Caco-2 (cell line): ENCODE measurements around the gene CFAP58. TPM values are rescaled to one million over a fixed set of nuclear protein-coding genes. Genes with fewer than 3 reads are reported as not detected.

Experiments
- BruUV-seq: library from RNA; stranded (reverse); fragments of 400-500 nt; replicated peaks from 2 replicates; lab custom pipeline; 2021; lab: Mats Ljungman, UMichigan
- CTCF ChIA-PET: fragments of 300-600 bp; sonication (Branson Sonifier 250); formaldehyde crosslinking; loops from one replicate; lab custom pipeline; 2022; ENCODE audit warnings: antibody characterized with exemption; lab: Charles Lee
- POLR2A ChIA-PET: fragments of 300-600 bp; sonication (Branson Sonifier 250); formaldehyde crosslinking; loops from one replicate; lab custom pipeline; 2022; ENCODE audit warnings: antibody characterized with exemption; lab: Charles Lee
- DNase-seq, 2 experiments: peaks; one replicate each; pipeline versions ENCODE4 v3.0.0 to v3.0.0-alpha.2; 2020 to 2022
- H3K27me3 ChIP-seq: replicated peaks from 2 replicates; pipeline ENCODE4 v1.6.0; 2011; ENCODE audit warnings: low read length; ENCODE audit not compliant: control insufficient read depth, insufficient read depth
- H3K36me3 ChIP-seq: 2 replicates; pipeline ENCODE4 v1.5.1; 2011; ENCODE audit warnings: low read length; ENCODE audit not compliant: control insufficient read depth, insufficient read depth
- H3K4me1 ChIP-seq: fragments of 250-450 bp; sonication (Bioruptor Pico); 2 replicates; pipeline ENCODE4 v1.5.1; 2020; ENCODE audit warnings: mild to moderate bottlenecking
- H3K4me3 ChIP-seq: 2 replicates; pipeline ENCODE4 v1.5.1; 2011; ENCODE audit warnings: low read depth, mild to moderate bottlenecking, control low read depth, low read length
- H3K9me3 ChIP-seq: fragments of 250-450 bp; sonication (Bioruptor Pico); 2 replicates; pipeline ENCODE4 v1.5.1; 2020; ENCODE audit warnings: mild to moderate bottlenecking, moderate library complexity
- H3K27ac Mint-ChIP-seq: one replicate; pipeline ENCODE4 v1.8.0; 2022; ENCODE audit warnings: mixed read lengths; ENCODE audit not compliant: unreplicated experiment
- H3K27me3 Mint-ChIP-seq: one replicate; pipeline ENCODE4 v1.8.0; 2022; ENCODE audit warnings: mixed read lengths; ENCODE audit not compliant: insufficient read depth, unreplicated experiment
- H3K36me3 Mint-ChIP-seq: one replicate; pipeline ENCODE4 v1.8.0; 2022; ENCODE audit warnings: mild to moderate bottlenecking, mixed read lengths; ENCODE audit not compliant: insufficient read depth, unreplicated experiment
- H3K4me1 Mint-ChIP-seq: one replicate; pipeline ENCODE4 v1.8.0; 2022; ENCODE audit warnings: low read depth, mixed read lengths; ENCODE audit not compliant: unreplicated experiment
- H3K4me3 Mint-ChIP-seq: one replicate; pipeline ENCODE4 v1.8.0; 2022; ENCODE audit warnings: mild to moderate bottlenecking, moderate library complexity, mixed read lengths; ENCODE audit not compliant: unreplicated experiment
- H3K9me3 Mint-ChIP-seq: one replicate; pipeline ENCODE4 v1.8.0; 2022; ENCODE audit warnings: mixed read lengths; ENCODE audit not compliant: unreplicated experiment
- CTCF ChIP-seq, 2 experiments: fragments of 200-600 bp in 1 of 2; IDR thresholded peaks; 1 replicate in 1 of 2; 2 replicates in 1 of 2; pipeline versions ENCODE4 v1.5.1 to v1.8.0; 2011 to 2022; ENCODE audit warnings: antibody characterized with exemption in 1 of 2, control low read depth in 1 of 2, inconsistent platforms in 1 of 2, low read depth in 1 of 2, low read length in 1 of 2, mild to moderate bottlenecking in 1 of 2, moderate library complexity in 1 of 2; ENCODE audit not compliant: insufficient read depth in 1 of 2, severe bottlenecking in 1 of 2, unreplicated experiment in 1 of 2
- intact Hi-C: fragments of 100-400 bp; cut with micrococcal nuclease; formaldehyde crosslinking; loops from one replicate; pipeline ENCODE4 v1.10.0; 2022; ENCODE audit not compliant: unreplicated experiment
- total RNA-seq: library from RNA; stranded (reverse); gene quantifications from 2 replicates; pipeline ENCODE4 v1.2.3, GENCODE V29; 2022

CFAP58 gene
- total RNA-seq, 1 experiment from 2014 or later, result not detected

- Mint-ChIP-seq H3K4me1 (no peaks in the 10 kb centered on the region), H3K36me3 (no peaks in the 10 kb centered on the region), H3K27ac (no peak overlapping the region), H3K4me3 (no peak overlapping the region), H3K9me3 (no peaks in the 10 kb centered on the region), H3K27me3 (peaks cover 24% of the 10 kb centered on the region)
- intact Hi-C loops, result no loop called here
- BruUV-seq, result no TSS peak
- CTCF ChIA-PET, result no interaction called here
- no peaks in the 10 kb centered on the region for H3K36me3 ChIP-seq
- H3K4me3 ChIP-seq, result no peak overlapping the region
- POLR2A ChIA-PET, result no interaction called here
- no peak for DNase-seq
- H3K27me3 ChIP-seq, result no peaks in the 10 kb centered on the region
- TF ChIP-seq CTCF (IDR thresholded peaks at IDR 0.05; ENCODE audit: insufficient read depth in 1 of 2, low read depth in 1 of 2, low read length in 1 of 2, severe bottlenecking in 1 of 2, unreplicated experiment in 1 of 2), result peak; percentile 9 to 33
- H3K9me3 ChIP-seq, result no peaks in the 10 kb centered on the region; the same call in 1 of the 2 replicates
- no peaks in the 10 kb centered on the region for H3K4me1 ChIP-seq
Observed at GRCh38 chr10:104485632-104486031, 132.0 kb downstream of the CFAP58 start.

GRCh38 chr10:104486803-104487202 is 133.2 kb downstream of the CFAP58 start:
- Histone ChIP-seq H3K36me3 (no peaks in the 10 kb centered on the region), H3K9me3 (no peaks in the 10 kb centered on the region; the same call in 1 of the 2 replicates), H3K4me1 (no peaks in the 10 kb centered on the region), H3K4me3 (no peak overlapping the region), H3K27me3 (no peaks in the 10 kb centered on the region)
- Mint-ChIP-seq H3K4me3 (no peak overlapping the region), H3K27me3 (peaks cover 22% of the 10 kb centered on the region), H3K27ac (no peak overlapping the region), H3K9me3 (no peaks in the 10 kb centered on the region), H3K4me1 (no peaks in the 10 kb centered on the region), H3K36me3 (no peaks in the 10 kb centered on the region)
- DNase-seq, result no peak
- POLR2A ChIA-PET, result no interaction called here
- TF ChIP-seq CTCF (IDR thresholded peaks at IDR 0.05; ENCODE audit: insufficient read depth in 1 of 2, low read depth in 1 of 2, low read length in 1 of 2, severe bottlenecking in 1 of 2, unreplicated experiment in 1 of 2), result no peak
- intact Hi-C loops, result no loop called here
- CTCF ChIA-PET, result no interaction called here
- BruUV-seq, result no TSS peak

GRCh38 chr10:104487794-104488438 is 134.3 kb downstream of the CFAP58 start:
- Mint-ChIP-seq H3K27ac (no peak overlapping the region), H3K36me3 (no peaks in the 10 kb centered on the region), H3K4me3 (no peak overlapping the region), H3K4me1 (no peaks in the 10 kb centered on the region), H3K9me3 (no peaks in the 10 kb centered on the region), H3K27me3 (peaks cover 24% of the 10 kb centered on the region)
- no TSS peak for BruUV-seq
- CTCF ChIA-PET, result no interaction called here
- no peaks in the 10 kb centered on the region; the same call in 1 of the 2 replicates for H3K9me3 ChIP-seq
- DNase-seq, result no peak
- no peak for TF ChIP-seq CTCF (IDR thresholded peaks at IDR 0.05; ENCODE audit: insufficient read depth in 1 of 2, low read depth in 1 of 2, low read length in 1 of 2, severe bottlenecking in 1 of 2, unreplicated experiment in 1 of 2)
- no peak overlapping the region for H3K4me3 ChIP-seq
- intact Hi-C loops, result no loop called here
- H3K4me1 ChIP-seq, result no peaks in the 10 kb centered on the region
- POLR2A ChIA-PET, result no interaction called here
- no peaks in the 10 kb centered on the region for H3K36me3 ChIP-seq
- H3K27me3 ChIP-seq, result no peaks in the 10 kb centered on the region
